Measurements from ENCODE around the gene ITGB5. TPM values are rescaled to one million over a fixed set of nuclear protein-coding genes. Genes with fewer than 3 reads are reported as not detected.

ITGB5 gene
- total RNA-seq, 5 donors from 2014 or later (not counting 1 experiment from before 2014, with no cell fraction given): 1.2 to 2.5 (median 1.7) TPM

- H3K36me3 Mint-ChIP-seq: no peaks in the 10 kb centered on the region
- no peak overlapping the region for H3K4me3 Mint-ChIP-seq
- H3K9me3 Mint-ChIP-seq: no peaks in the 10 kb centered on the region
- ChIA-PET CTCF (no interaction called here), POLR2A (no interaction called here)
- Histone ChIP-seq H3K27ac (ENCODE audit: low read length) (no peak overlapping the region), H3K4me3 (ENCODE audit: control insufficient read depth in 1 of 2, extremely low read depth in 1 of 2, low read length in 1 of 2) (no peak overlapping the region), H3K27me3 (replicated peaks in 1 of 2; ENCODE audit: control insufficient read depth in 2 of 2, extremely low read depth in 1 of 2, insufficient read depth in 2 of 2, low read length in 1 of 2) (peaks cover 0 to 6% of the 10 kb centered on the region in 2 experiments), H3K36me3 (ENCODE audit: control insufficient read depth in 2 of 2, extremely low read depth in 1 of 2, insufficient read depth in 1 of 2, low read length in 1 of 2) (no peaks in the 10 kb centered on the region), H3K9me3 (no peaks in the 10 kb centered on the region), H3K4me1 (ENCODE audit: control insufficient read depth in 1 of 2, extremely low read depth in 1 of 2, insufficient read depth in 2 of 2, low read length in 2 of 2) (no peaks in the 10 kb centered on the region)
- H3K27ac Mint-ChIP-seq: no peak overlapping the region
- no peaks in the 10 kb centered on the region for H3K4me1 Mint-ChIP-seq
- 50% methylated on average over 1 of the region's 2 CpGs for WGBS (ENCODE audit: insufficient coverage)
- peaks cover 0 to 3% of the 10 kb centered on the region in 2 donors for H3K27me3 Mint-ChIP-seq
- no peak for ATAC-seq (replicated peaks in 1 of 4)
- DNase-seq: no peak
Measured at GRCh38 chr3:124847863-124848262, 39.3 kb downstream of the ITGB5 start.

GRCh38 chr3:124847051-124847450 is 40.1 kb downstream of the ITGB5 start:
- Histone ChIP-seq H3K27ac (ENCODE audit: low read length) (no peak overlapping the region), H3K36me3 (ENCODE audit: control insufficient read depth in 2 of 2, extremely low read depth in 1 of 2, insufficient read depth in 1 of 2, low read length in 1 of 2) (no peaks in the 10 kb centered on the region), H3K4me1 (ENCODE audit: control insufficient read depth in 1 of 2, extremely low read depth in 1 of 2, insufficient read depth in 2 of 2, low read length in 2 of 2) (no peaks in the 10 kb centered on the region), H3K9me3 (no peaks in the 10 kb centered on the region), H3K27me3 (replicated peaks in 1 of 2; ENCODE audit: control insufficient read depth in 2 of 2, extremely low read depth in 1 of 2, insufficient read depth in 2 of 2, low read length in 1 of 2) (peaks cover 0 to 12% of the 10 kb centered on the region in 2 experiments), H3K4me3 (ENCODE audit: control insufficient read depth in 1 of 2, extremely low read depth in 1 of 2, low read length in 1 of 2) (no peak overlapping the region)
- H3K4me3 Mint-ChIP-seq: no peak overlapping the region
- 50% methylated on average over 1 of the region's 1 CpG for WGBS (ENCODE audit: insufficient coverage)
- no peaks in the 10 kb centered on the region for H3K4me1 Mint-ChIP-seq
- ChIA-PET POLR2A (no interaction called here), CTCF (no interaction called here)
- no peaks in the 10 kb centered on the region for H3K36me3 Mint-ChIP-seq
- no peak for DNase-seq
- no peaks in the 10 kb centered on the region for H3K9me3 Mint-ChIP-seq
- no peak for ATAC-seq (replicated peaks in 1 of 4)
- H3K27me3 Mint-ChIP-seq: peaks cover 3 to 4% of the 10 kb centered on the region in 2 donors
- H3K27ac Mint-ChIP-seq: no peak overlapping the region

- Histone ChIP-seq H3K4me1 (ENCODE audit: control insufficient read depth in 1 of 2, extremely low read depth in 1 of 2, insufficient read depth in 2 of 2, low read length in 2 of 2) (no peaks in the 10 kb centered on the region), H3K27me3 (replicated peaks in 1 of 2; ENCODE audit: control insufficient read depth in 2 of 2, extremely low read depth in 1 of 2, insufficient read depth in 2 of 2, low read length in 1 of 2) (peaks cover 0 to 13% of the 10 kb centered on the region in 2 experiments), H3K9me3 (no peaks in the 10 kb centered on the region), H3K36me3 (ENCODE audit: control insufficient read depth in 2 of 2, extremely low read depth in 1 of 2, insufficient read depth in 1 of 2, low read length in 1 of 2) (no peaks in the 10 kb centered on the region), H3K27ac (ENCODE audit: low read length) (no peak overlapping the region), H3K4me3 (ENCODE audit: control insufficient read depth in 1 of 2, extremely low read depth in 1 of 2, low read length in 1 of 2) (no peak overlapping the region)
- no peak overlapping the region for H3K27ac Mint-ChIP-seq
- no peak for ATAC-seq (replicated peaks in 1 of 4)
- H3K4me3 Mint-ChIP-seq: no peak overlapping the region
- no peaks in the 10 kb centered on the region for H3K9me3 Mint-ChIP-seq
- POLR2A ChIA-PET: no interaction called here
- CTCF ChIA-PET: interaction anchor here in 1 of 2 donors (1.0 kb wide), 1 partner anchor 15 kb away, joined by 4 read pairs; no protein-coding TSS in a partner anchor
- H3K36me3 Mint-ChIP-seq: no peaks in the 10 kb centered on the region
- peaks cover 5 to 6% of the 10 kb centered on the region in 2 donors for H3K27me3 Mint-ChIP-seq
- no peaks in the 10 kb centered on the region for H3K4me1 Mint-ChIP-seq
- no peak for DNase-seq
- WGBS (ENCODE audit: insufficient coverage): no CpG with 5 or more reads among the region's 2 CpGs
Measured at GRCh38 chr3:124846189-124846588, 41.0 kb downstream of the ITGB5 start.

GRCh38 chr3:124845406-124845805 is 41.8 kb downstream of the ITGB5 start:
- no peaks in the 10 kb centered on the region for H3K4me1 ChIP-seq (ENCODE audit: control insufficient read depth in 1 of 2, extremely low read depth in 1 of 2, insufficient read depth in 2 of 2, low read length in 2 of 2)
- Mint-ChIP-seq H3K27me3 (peaks cover 5 to 9% of the 10 kb centered on the region in 2 donors), H3K36me3 (no peaks in the 10 kb centered on the region), H3K4me1 (no peaks in the 10 kb centered on the region), H3K4me3 (no peak overlapping the region), H3K9me3 (no peaks in the 10 kb centered on the region), H3K27ac (no peak overlapping the region)
- H3K36me3 ChIP-seq (ENCODE audit: control insufficient read depth in 2 of 2, extremely low read depth in 1 of 2, insufficient read depth in 1 of 2, low read length in 1 of 2): no peaks in the 10 kb centered on the region
- DNase-seq: no peak
- no peak for ATAC-seq (replicated peaks in 1 of 4)
- H3K27ac ChIP-seq (ENCODE audit: low read length): no peak overlapping the region
- no peak overlapping the region for H3K4me3 ChIP-seq (ENCODE audit: control insufficient read depth in 1 of 2, extremely low read depth in 1 of 2, low read length in 1 of 2)
- POLR2A ChIA-PET: no interaction called here
- no peaks in the 10 kb centered on the region for H3K9me3 ChIP-seq
- no CpG with 5 or more reads among the region's 5 CpGs for WGBS (ENCODE audit: insufficient coverage)
- H3K27me3 ChIP-seq (replicated peaks in 1 of 2; ENCODE audit: control insufficient read depth in 2 of 2, extremely low read depth in 1 of 2, insufficient read depth in 2 of 2, low read length in 1 of 2): peaks cover 0 to 16% of the 10 kb centered on the region in 2 experiments
- CTCF ChIA-PET: interaction anchor here in 1 of 2 donors (1.0 kb wide), 1 partner anchor 14 kb away, joined by 4 read pairs; no protein-coding TSS in a partner anchor

GRCh38 chr3:124843506-124844177 is 43.5 kb downstream of the ITGB5 start:
- H3K4me1 ChIP-seq (ENCODE audit: control insufficient read depth in 1 of 2, extremely low read depth in 1 of 2, insufficient read depth in 2 of 2, low read length in 2 of 2): no peaks in the 10 kb centered on the region
- no peaks in the 10 kb centered on the region for H3K9me3 Mint-ChIP-seq
- no peaks in the 10 kb centered on the region for H3K9me3 ChIP-seq
- DNase-seq: no peak
- H3K4me3 ChIP-seq (ENCODE audit: control insufficient read depth in 1 of 2, extremely low read depth in 1 of 2, low read length in 1 of 2): no peak overlapping the region
- no peaks in the 10 kb centered on the region for H3K4me1 Mint-ChIP-seq
- peaks cover 5 to 10% of the 10 kb centered on the region in 2 donors for H3K27me3 Mint-ChIP-seq
- H3K27me3 ChIP-seq (replicated peaks in 1 of 2; ENCODE audit: control insufficient read depth in 2 of 2, extremely low read depth in 1 of 2, insufficient read depth in 2 of 2, low read length in 1 of 2): peaks cover 0 to 13% of the 10 kb centered on the region in 2 experiments
- H3K27ac ChIP-seq (ENCODE audit: low read length): no peak overlapping the region
- no peak for ATAC-seq (replicated peaks in 1 of 4)
- no peaks in the 10 kb centered on the region for H3K36me3 Mint-ChIP-seq
- no peaks in the 10 kb centered on the region for H3K36me3 ChIP-seq (ENCODE audit: control insufficient read depth in 2 of 2, extremely low read depth in 1 of 2, insufficient read depth in 1 of 2, low read length in 1 of 2)
- CTCF ChIA-PET: no interaction called here
- H3K4me3 Mint-ChIP-seq: no peak overlapping the region
- no peak overlapping the region for H3K27ac Mint-ChIP-seq
- POLR2A ChIA-PET: interaction anchor here in 1 of 2 donors (0.7 kb wide), 1 partner anchor 108 kb away, joined by 22 read pairs; no protein-coding TSS in a partner anchor
- no CpG with 5 or more reads among the region's 5 CpGs for WGBS (ENCODE audit: insufficient coverage)

- no peak for ATAC-seq (replicated peaks in 1 of 4)
- H3K4me3 ChIP-seq (ENCODE audit: control insufficient read depth in 1 of 2, extremely low read depth in 1 of 2, low read length in 1 of 2): no peak overlapping the region
- ChIA-PET POLR2A (no interaction called here), CTCF (no interaction called here)
- H3K27me3 ChIP-seq (replicated peaks in 1 of 2; ENCODE audit: control insufficient read depth in 2 of 2, extremely low read depth in 1 of 2, insufficient read depth in 2 of 2, low read length in 1 of 2): peaks cover 0 to 13% of the 10 kb centered on the region in 2 experiments
- no peak overlapping the region for H3K4me3 Mint-ChIP-seq
- peaks cover 8 to 12% of the 10 kb centered on the region in 2 donors for H3K27me3 Mint-ChIP-seq
- H3K9me3 Mint-ChIP-seq: no peaks in the 10 kb centered on the region
- no peak overlapping the region for H3K27ac ChIP-seq (ENCODE audit: low read length)
- 17% methylated on average over 1 of the region's 4 CpGs for WGBS (ENCODE audit: insufficient coverage)
- H3K27ac Mint-ChIP-seq: no peak overlapping the region
- DNase-seq: no peak
- no peaks in the 10 kb centered on the region for H3K4me1 ChIP-seq (ENCODE audit: control insufficient read depth in 1 of 2, extremely low read depth in 1 of 2, insufficient read depth in 2 of 2, low read length in 2 of 2)
- no peaks in the 10 kb centered on the region for H3K9me3 ChIP-seq
- H3K36me3 ChIP-seq (ENCODE audit: control insufficient read depth in 2 of 2, extremely low read depth in 1 of 2, insufficient read depth in 1 of 2, low read length in 1 of 2): no peaks in the 10 kb centered on the region
- H3K36me3 Mint-ChIP-seq: no peaks in the 10 kb centered on the region
- H3K4me1 Mint-ChIP-seq: no peaks in the 10 kb centered on the region
Measured at GRCh38 chr3:124843047-124843446, 44.1 kb downstream of the ITGB5 start.

Measured in T-cell (primary cell).